Panc1 (cell line): ENCODE measurements around the gene CCT6A.
"Not testable (repeated sequence)": the region's sequence is repeated elsewhere in the genome, so short reads cannot be mapped to it uniquely, and the experiment has no call there.

Experiments
- POLR2AphosphoS5 ChIP-seq: IDR thresholded peaks from 2 replicates; pipeline ENCODE4 v1.6.1; 2012; ENCODE audit warnings: mild to moderate bottlenecking, low read depth, low read length, moderate library complexity
- TF ChIP-seq, protein P1 (sequence below): fragments of 450-650 bp; IDR thresholded peaks from 2 replicates; pipeline ENCODE4 v1.5.1; 2017; ENCODE audit warnings: mild to moderate bottlenecking

- not testable (repeated sequence) for TF ChIP-seq POLR2AphosphoS5
- TF ChIP-seq, protein P1, sequence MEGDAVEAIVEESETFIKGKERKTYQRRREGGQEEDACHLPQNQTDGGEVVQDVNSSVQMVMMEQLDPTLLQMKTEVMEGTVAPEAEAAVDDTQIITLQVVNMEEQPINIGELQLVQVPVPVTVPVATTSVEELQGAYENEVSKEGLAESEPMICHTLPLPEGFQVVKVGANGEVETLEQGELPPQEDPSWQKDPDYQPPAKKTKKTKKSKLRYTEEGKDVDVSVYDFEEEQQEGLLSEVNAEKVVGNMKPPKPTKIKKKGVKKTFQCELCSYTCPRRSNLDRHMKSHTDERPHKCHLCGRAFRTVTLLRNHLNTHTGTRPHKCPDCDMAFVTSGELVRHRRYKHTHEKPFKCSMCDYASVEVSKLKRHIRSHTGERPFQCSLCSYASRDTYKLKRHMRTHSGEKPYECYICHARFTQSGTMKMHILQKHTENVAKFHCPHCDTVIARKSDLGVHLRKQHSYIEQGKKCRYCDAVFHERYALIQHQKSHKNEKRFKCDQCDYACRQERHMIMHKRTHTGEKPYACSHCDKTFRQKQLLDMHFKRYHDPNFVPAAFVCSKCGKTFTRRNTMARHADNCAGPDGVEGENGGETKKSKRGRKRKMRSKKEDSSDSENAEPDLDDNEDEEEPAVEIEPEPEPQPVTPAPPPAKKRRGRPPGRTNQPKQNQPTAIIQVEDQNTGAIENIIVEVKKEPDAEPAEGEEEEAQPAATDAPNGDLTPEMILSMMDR, result not testable (repeated sequence)
These were observed 5.8 kb upstream of the CCT6A start for GRCh38 chr7:56045758-56046157.
